GM23338 (cell line): ENCODE results near the gene MAP1LC3C. TPM values are rescaled to one million over a fixed set of nuclear protein-coding genes. Genes with fewer than 3 reads are reported as not detected.

ENCODE experiments used
- ATAC-seq: fragments of 200-7000 bp; cut with Tn5 transposase; 3 replicates; pipeline ENCODE4 v1.9.1; 2020
- DNase-seq: peaks from one replicate; pipeline ENCODE4 v3.0.0-alpha.2; 2015; ENCODE audit warnings: low spot score
- H2AFZ ChIP-seq: fragments of 200-600 bp; sonication (generic); 2 replicates; pipeline ENCODE4 v1.8.0; 2016; ENCODE audit warnings: antibody characterized with exemption, mild to moderate bottlenecking, moderate library complexity
- H3F3A ChIP-seq: fragments of 200-600 bp; sonication (generic); replicated peaks from 2 replicates; pipeline ENCODE4 v1.8.0; 2017; ENCODE audit warnings: antibody characterized with exemption, mixed run types, low read depth
- H3K27ac ChIP-seq: fragments of 200-600 bp; sonication (generic); 2 replicates; pipeline ENCODE4 v1.6.1; 2016; ENCODE audit warnings: low read depth
- H3K27me3 ChIP-seq: fragments of 200-600 bp; sonication (generic); 2 replicates; pipeline ENCODE4 v1.8.0; 2016; ENCODE audit warnings: mild to moderate bottlenecking, mixed run types, moderate library complexity; ENCODE audit not compliant: insufficient read depth
- H3K36me3 ChIP-seq: fragments of 200-600 bp; sonication (generic); 2 replicates; pipeline ENCODE4 v1.8.0; 2016; ENCODE audit warnings: mild to moderate bottlenecking; ENCODE audit not compliant: insufficient read depth
- H3K4me1 ChIP-seq: fragments of 200-600 bp; sonication (generic); 2 replicates; pipeline ENCODE4 v1.8.0; 2016; ENCODE audit warnings: mild to moderate bottlenecking, moderate library complexity; ENCODE audit not compliant: insufficient read depth
- H3K4me2 ChIP-seq: fragments of 200-600 bp; sonication (generic); 2 replicates; pipeline ENCODE4 v1.7.1; 2017; ENCODE audit warnings: mixed run types
- H3K4me3 ChIP-seq: fragments of 200-600 bp; sonication (generic); 2 replicates; pipeline ENCODE4 v1.6.1; 2016; ENCODE audit warnings: mixed run types
- H3K79me2 ChIP-seq: fragments of 200-600 bp; sonication (generic); replicated peaks from 2 replicates; pipeline ENCODE4 v1.8.0; 2017; ENCODE audit warnings: mild to moderate bottlenecking; ENCODE audit not compliant: insufficient read depth
- H3K9me2 ChIP-seq: fragments of 200-600 bp; sonication (generic); 2 replicates; pipeline ENCODE4 v1.8.0; 2017; ENCODE audit not compliant: insufficient read depth
- H4K20me1 ChIP-seq: fragments of 200-600 bp; sonication (generic); replicated peaks from 2 replicates; pipeline ENCODE4 v1.8.0; 2017; ENCODE audit warnings: mild to moderate bottlenecking; ENCODE audit not compliant: insufficient read depth
- H3K27ac Mint-ChIP-seq: 2 replicates; pipeline ENCODE4 v1.8.0; 2020; ENCODE audit warnings: inconsistent platforms, mild to moderate bottlenecking, moderate library complexity, mixed read lengths
- H3K27me3 Mint-ChIP-seq: 3 replicates; pipeline ENCODE4 v1.8.0; 2022; ENCODE audit warnings: low read depth, mild to moderate bottlenecking, moderate library complexity, mixed read lengths, inconsistent platforms; ENCODE audit not compliant: insufficient read depth, poor library complexity
- H3K36me3 Mint-ChIP-seq: 3 replicates; pipeline ENCODE4 v1.8.0; 2021; ENCODE audit warnings: low read depth, mild to moderate bottlenecking, inconsistent platforms, moderate library complexity, mixed read lengths
- H3K4me1 Mint-ChIP-seq: 3 replicates; pipeline ENCODE4 v1.8.0; 2020; ENCODE audit warnings: mild to moderate bottlenecking, inconsistent platforms, mixed read lengths
- H3K4me3 Mint-ChIP-seq: 3 replicates; pipeline ENCODE4 v1.8.0; 2021; ENCODE audit warnings: moderate library complexity, mild to moderate bottlenecking, inconsistent platforms, mixed read lengths
- H3K9me3 Mint-ChIP-seq: 3 replicates; pipeline ENCODE4 v1.8.0; 2020; ENCODE audit warnings: moderate library complexity, mild to moderate bottlenecking, inconsistent platforms, mixed read lengths
- EZH2 ChIP-seq: fragments of 200-600 bp; sonication (generic); IDR thresholded peaks from one replicate; pipeline ENCODE4 v1.8.0; 2017; ENCODE audit warnings: antibody characterized with exemption, mild to moderate bottlenecking, low read depth; ENCODE audit not compliant: unreplicated experiment
- EZH2phosphoT487 ChIP-seq: fragments of 200-600 bp; sonication (generic); IDR thresholded peaks from one replicate; pipeline ENCODE4 v1.8.1; 2018; ENCODE audit warnings: antibody characterized with exemption; ENCODE audit not compliant: unreplicated experiment
- JUNB ChIP-seq: IDR thresholded peaks from one replicate; pipeline ENCODE4 v1.6.1; 2016; ENCODE audit warnings: antibody characterized with exemption; ENCODE audit not compliant: unreplicated experiment
- NANOG ChIP-seq: IDR thresholded peaks from 2 replicates; pipeline ENCODE4 v1.6.1; 2016; ENCODE audit warnings: antibody characterized with exemption, borderline replicate concordance
- STAT1 ChIP-seq: IDR thresholded peaks from one replicate; pipeline ENCODE4 v1.6.1; 2016; ENCODE audit warnings: antibody characterized with exemption; ENCODE audit not compliant: unreplicated experiment
- ZNF114 ChIP-seq: fragments of 250-450 bp; sonication (Bioruptor Pico); IDR thresholded peaks from 2 replicates; pipeline ENCODE4 v1.5.0; 2020; ENCODE audit warnings: mild to moderate bottlenecking, moderate library complexity
- polyA plus RNA-seq: library from polyadenylated mRNA; unstranded; fragments of >200 nt; fragmentation: Nextera tagmentation; extraction: Ambion mirVana; gene quantifications from 2 replicates; pipeline ENCODE4 v1.2.1, GENCODE V29; 2016
- total RNA-seq: library from RNA; depleted of rRNA; stranded (reverse); fragments of >200 nt; shearing (Covaris generic); gene quantifications from 2 replicates; pipeline ENCODE4 v1.2.3, GENCODE V29; 2014
- TF ChIP-seq, protein P1 (sequence below), 2 experiments: fragments of 200-600 bp in 1 of 2; sonication (generic) in 1 of 2; conservative IDR thresholded peaks; 2 replicates each; pipeline versions ENCODE4 v1.5.1 to v1.6.1; 2016 to 2017; ENCODE audit warnings: antibody characterized with exemption in 2 of 2, low read depth in 2 of 2, mild to moderate bottlenecking in 2 of 2, moderate library complexity in 1 of 2
- TF ChIP-seq, protein P2 (sequence below): IDR thresholded peaks from 2 replicates; pipeline ENCODE4 v1.6.1; 2016; ENCODE audit warnings: antibody characterized with exemption

MAP1LC3C gene
- total and polyA plus RNA-seq, 2 experiments from 2014 or later: 1.1 to 1.2 TPM

DNA sequence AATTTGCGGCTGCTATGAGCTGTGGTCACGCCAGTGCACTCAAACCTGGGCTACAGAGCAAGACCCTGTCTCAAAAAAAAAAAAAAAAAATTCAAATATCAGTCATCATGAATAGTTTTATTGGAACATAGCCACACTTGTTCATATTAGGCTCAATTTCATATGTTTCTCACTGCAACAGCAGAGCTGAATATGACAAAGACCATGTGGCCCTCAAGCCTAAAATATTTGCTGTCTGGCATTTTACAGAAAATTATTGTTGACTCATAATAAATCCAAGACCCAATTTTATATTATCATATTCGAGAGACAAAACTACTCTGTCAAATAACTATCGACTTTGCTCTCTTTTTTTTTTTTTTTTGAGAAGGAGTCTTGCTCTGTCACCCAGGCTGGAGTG is 30.3 kb downstream of the MAP1LC3C start:
- no peak overlapping the region for H3K4me3 Mint-ChIP-seq
- Histone ChIP-seq H3K36me3 (no peaks in the 10 kb centered on the region), H3K4me1 (peaks cover 3% of the 10 kb centered on the region; the same call in 1 of the 2 replicates), H3K27ac (no peak overlapping the region), H3K4me2 (no peak overlapping the region), H3K79me2 (no peaks in the 10 kb centered on the region), H4K20me1 (no peaks in the 10 kb centered on the region), H2AFZ (no peak overlapping the region), H3F3A (no peaks in the 10 kb centered on the region), H3K4me3 (no peak overlapping the region), H3K9me2 (no peaks in the 10 kb centered on the region; the same call in 1 of the 2 replicates), H3K27me3 (no peaks in the 10 kb centered on the region)
- H3K4me1 Mint-ChIP-seq: peaks cover 14% of the 10 kb centered on the region
- H3K9me3 Mint-ChIP-seq: no peaks in the 10 kb centered on the region; the same call in 2 of the 3 replicates
- no peaks in the 10 kb centered on the region for H3K36me3 Mint-ChIP-seq
- peaks cover 2% of the 10 kb centered on the region for H3K27me3 Mint-ChIP-seq
- TF ChIP-seq NANOG (no peak), STAT1 (no peak), ZNF114 (no peak), EZH2phosphoT487 (no peak), JUNB (no peak), EZH2 (no peak)
- TF ChIP-seq, protein P1, sequence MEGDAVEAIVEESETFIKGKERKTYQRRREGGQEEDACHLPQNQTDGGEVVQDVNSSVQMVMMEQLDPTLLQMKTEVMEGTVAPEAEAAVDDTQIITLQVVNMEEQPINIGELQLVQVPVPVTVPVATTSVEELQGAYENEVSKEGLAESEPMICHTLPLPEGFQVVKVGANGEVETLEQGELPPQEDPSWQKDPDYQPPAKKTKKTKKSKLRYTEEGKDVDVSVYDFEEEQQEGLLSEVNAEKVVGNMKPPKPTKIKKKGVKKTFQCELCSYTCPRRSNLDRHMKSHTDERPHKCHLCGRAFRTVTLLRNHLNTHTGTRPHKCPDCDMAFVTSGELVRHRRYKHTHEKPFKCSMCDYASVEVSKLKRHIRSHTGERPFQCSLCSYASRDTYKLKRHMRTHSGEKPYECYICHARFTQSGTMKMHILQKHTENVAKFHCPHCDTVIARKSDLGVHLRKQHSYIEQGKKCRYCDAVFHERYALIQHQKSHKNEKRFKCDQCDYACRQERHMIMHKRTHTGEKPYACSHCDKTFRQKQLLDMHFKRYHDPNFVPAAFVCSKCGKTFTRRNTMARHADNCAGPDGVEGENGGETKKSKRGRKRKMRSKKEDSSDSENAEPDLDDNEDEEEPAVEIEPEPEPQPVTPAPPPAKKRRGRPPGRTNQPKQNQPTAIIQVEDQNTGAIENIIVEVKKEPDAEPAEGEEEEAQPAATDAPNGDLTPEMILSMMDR (conservative IDR thresholded peaks at IDR 0.05; ENCODE audit: low read depth in 2 of 2): no peak
- TF ChIP-seq, protein P2, sequence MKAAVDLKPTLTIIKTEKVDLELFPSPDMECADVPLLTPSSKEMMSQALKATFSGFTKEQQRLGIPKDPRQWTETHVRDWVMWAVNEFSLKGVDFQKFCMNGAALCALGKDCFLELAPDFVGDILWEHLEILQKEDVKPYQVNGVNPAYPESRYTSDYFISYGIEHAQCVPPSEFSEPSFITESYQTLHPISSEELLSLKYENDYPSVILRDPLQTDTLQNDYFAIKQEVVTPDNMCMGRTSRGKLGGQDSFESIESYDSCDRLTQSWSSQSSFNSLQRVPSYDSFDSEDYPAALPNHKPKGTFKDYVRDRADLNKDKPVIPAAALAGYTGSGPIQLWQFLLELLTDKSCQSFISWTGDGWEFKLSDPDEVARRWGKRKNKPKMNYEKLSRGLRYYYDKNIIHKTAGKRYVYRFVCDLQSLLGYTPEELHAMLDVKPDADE: no peak
- no peak for DNase-seq
- H3K27ac Mint-ChIP-seq: no peak overlapping the region
- no peak for ATAC-seq

DNA sequence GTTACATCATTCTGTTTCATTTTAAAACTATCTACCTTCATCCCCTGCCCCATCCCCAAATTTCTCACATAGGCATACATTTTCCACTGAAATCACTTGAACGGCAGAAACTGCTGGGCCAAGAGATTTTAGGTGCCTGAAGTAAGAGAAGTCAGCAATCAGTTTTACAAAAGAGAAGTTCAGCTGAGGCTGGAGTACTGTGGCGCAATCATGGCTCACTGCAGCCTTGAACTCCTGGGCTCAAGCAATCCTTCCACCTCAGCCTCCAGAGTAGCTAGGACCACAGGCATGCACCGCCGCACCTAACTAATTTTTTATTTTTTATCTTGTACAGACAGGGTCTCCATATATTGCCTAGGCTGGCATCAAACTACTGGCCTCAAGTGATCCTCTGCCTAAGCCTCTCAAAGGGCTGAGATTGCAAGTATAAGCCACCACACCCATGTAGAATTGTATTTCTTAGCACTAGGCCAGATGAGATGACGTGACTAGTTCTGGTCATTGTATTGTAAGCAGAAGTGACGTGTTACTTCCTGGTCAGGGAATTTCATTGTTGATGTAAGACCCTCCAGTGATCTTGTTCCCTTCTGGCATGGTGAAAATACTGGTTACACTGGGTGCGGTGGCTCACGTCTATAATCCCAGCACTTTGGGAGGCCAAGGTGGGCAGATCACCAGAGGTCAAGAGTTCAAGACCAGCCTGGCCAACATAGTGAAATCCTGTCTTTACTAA is 34.2 kb downstream of the MAP1LC3C start:
- no peaks in the 10 kb centered on the region for H3K4me1 ChIP-seq
- ATAC-seq (no peak), DNase-seq (no peak)
- Mint-ChIP-seq H3K36me3 (no peaks in the 10 kb centered on the region), H3K9me3 (0 out of 3 replicates have a peak, but pooled peaks cover 2% of the 10 kb centered on the region), H3K4me1 (peaks cover under 1% of the 10 kb centered on the region; the same call in 1 of the 3 replicates), H3K4me3 (no peak overlapping the region), H3K27me3 (no peaks in the 10 kb centered on the region), H3K27ac (no peak overlapping the region)
- H2AFZ ChIP-seq: no peak overlapping the region
- H4K20me1 ChIP-seq: no peaks in the 10 kb centered on the region
- TF ChIP-seq JUNB (no peak), EZH2phosphoT487 (no peak)
- no peaks in the 10 kb centered on the region for H3F3A ChIP-seq
- no peak overlapping the region for H3K4me2 ChIP-seq
- no peaks in the 10 kb centered on the region for H3K79me2 ChIP-seq
- H3K27me3 ChIP-seq: no peaks in the 10 kb centered on the region
- no peak overlapping the region for H3K27ac ChIP-seq
- H3K36me3 ChIP-seq: no peaks in the 10 kb centered on the region
- H3K4me3 ChIP-seq: no peak overlapping the region
- no peaks in the 10 kb centered on the region for H3K9me2 ChIP-seq
